Activated naive CD4-positive, alpha-beta T cell treated with Interleukin-2 at 50 U/mL for 16 hours (primary cell): ENCODE measurements around the gene IKZF5.

Experiments used
- DNase-seq: peaks from one replicate; pipeline ENCODE4 v3.0.0-alpha.2; 2020

IKZF5 gene

DNA sequence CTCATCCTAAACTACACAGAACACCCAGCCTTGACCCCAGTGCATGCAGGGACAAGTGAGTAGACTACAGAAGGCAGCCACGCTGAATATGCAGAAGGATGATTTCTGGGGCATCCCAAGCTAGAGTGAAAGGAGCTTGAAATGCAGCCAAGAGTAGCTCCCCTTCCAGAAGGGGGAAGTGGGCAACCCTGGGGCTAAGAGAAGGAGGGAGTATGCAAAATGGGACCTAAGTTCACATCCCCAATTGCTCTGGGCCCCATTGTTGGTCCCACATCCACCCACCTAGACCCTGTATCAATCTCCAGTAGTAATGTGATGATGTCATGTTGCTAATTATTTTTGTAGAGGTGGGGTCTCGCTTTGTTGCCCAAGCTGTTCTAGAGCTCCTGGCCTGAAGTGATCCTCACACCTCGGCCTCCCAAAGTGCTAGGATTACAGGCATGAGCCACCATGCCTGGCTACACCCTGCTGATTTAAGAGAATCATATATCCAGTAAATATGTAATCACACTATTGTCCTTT, 34.0 kb downstream of the IKZF5 start:
- no peak for DNase-seq

DNA sequence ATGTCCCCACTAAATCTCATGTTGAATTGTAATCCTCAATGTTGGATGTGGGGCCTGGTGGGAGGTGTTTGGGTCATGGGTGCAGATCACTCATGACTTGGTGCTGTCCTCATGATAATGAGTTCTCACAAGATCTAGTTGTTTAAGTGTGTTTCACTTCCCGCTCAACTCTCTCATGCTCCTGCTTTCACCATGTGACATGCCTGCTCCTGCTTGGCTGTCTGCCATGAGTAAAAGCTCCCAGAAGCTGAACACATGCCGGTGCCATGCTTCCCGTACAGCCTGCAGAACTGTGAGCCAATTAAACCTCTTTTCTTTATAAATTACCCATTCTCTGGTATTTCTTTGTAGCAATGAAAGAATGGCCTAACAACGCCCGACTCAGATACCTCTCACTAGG, 34.6 kb downstream of the IKZF5 start:
- no peak for DNase-seq

DNA sequence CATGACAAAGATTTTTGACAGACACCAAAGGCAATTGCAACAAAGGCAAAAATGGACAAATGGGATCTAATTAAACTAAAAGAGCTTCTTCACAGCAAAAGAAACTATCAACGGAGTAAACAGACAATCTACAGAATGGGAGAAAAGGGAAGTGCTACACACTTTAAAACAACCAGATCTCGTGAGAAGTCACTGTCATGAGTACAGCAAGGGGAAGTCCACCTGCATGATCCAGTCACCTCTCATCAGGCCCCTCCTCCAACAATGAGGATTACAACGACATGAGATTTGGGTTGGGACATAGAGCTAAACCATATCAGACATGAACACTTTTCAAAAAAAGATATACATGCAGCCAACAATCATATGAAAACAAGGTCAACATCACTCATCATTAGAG, 39.9 kb downstream of the IKZF5 start:
- DNase-seq: no peak

DNA sequence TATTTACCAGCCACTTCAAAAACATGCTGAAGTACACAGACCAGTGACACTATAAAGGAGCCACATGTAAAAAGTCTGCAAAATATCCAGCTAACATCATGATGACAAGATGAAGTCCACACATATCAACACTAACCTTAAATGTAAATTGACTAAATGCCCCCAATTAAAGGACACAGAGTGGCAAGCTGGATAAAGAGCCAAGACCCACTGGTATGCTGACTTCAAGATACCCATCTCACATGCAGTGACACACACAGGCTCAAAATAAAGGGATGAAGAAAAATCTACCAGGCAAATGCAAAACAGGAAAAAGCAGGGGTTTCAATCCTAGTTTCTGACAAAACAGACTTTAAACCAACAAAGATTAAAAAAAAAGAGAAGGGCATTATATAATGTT, 41.7 kb downstream of the IKZF5 start:
- DNase-seq: no peak

DNA sequence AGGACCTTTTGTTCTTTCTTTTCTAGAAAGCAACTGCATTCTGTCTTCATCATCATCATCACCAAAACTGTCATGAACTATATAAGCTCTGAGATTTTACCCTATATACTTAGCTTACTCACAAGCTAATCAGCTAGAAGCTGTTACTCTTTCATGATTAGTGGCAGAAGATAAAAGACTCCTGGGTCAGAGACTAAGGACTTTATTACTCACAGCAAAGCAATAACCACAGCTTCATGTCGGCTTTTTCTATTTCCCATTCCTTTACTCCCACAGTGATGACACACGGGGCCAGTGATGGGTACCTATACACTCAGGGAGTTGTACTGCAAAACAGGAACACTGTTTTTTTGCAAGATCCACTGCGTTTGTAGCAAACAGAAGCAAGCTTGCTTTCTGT, 46.2 kb downstream of the IKZF5 start:
- no peak for DNase-seq

DNA sequence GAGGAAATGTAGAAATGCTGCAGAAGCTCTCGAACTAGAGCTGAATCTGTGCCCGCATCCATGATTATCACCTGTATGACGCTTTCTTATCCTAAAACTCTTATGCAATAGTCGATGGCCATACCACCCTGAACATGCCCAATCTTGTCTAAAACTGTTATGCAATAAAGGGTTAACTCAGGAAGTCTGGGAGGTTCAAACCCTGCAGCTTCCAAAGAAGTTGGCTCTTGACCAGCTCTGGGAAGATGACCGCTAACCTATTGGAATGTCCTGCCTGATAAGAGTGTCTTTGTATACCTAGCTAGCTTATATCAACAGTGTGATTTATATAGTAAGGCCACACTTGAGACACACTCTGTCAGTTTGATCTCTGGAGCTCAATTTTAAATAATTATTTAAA, 51.1 kb downstream of the IKZF5 start:
- no peak for DNase-seq

DNA sequence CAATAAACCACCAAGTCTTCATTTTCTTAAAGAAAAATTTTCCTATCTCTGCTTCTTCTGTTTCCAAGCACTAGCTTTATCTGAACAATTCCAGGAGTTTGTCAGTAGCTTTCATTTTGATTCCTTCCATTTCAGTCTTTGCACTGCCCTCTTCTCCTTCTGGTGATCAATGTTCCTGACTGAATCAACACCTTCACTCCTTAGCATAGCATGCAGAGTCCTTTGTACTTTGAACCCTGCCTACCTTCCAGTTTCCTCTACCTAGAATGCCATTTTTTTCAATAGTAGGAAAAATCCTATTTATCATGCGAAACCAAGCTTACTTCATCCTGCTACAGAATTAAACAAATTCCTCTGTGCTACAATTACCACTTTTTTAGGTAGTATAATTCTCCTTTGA, 52.7 kb downstream of the IKZF5 start:
- DNase-seq: no peak

DNA sequence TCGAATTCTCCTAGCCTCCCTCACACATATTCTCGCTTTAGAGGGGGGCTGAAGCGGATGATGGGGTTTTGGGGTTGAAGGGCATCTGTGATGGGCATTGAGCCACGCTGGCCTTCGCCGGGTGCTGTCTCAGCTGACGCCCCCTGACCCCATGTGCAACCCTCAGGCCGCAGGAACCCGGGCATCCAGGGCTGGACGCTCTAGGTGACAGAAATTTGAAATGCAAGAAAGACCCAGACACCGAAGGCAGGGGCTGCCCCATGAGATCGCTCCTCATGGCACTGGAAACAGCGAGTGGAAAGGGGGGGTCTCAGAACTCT, 53.9 kb downstream of the IKZF5 start:
- DNase-seq: no peak

DNA sequence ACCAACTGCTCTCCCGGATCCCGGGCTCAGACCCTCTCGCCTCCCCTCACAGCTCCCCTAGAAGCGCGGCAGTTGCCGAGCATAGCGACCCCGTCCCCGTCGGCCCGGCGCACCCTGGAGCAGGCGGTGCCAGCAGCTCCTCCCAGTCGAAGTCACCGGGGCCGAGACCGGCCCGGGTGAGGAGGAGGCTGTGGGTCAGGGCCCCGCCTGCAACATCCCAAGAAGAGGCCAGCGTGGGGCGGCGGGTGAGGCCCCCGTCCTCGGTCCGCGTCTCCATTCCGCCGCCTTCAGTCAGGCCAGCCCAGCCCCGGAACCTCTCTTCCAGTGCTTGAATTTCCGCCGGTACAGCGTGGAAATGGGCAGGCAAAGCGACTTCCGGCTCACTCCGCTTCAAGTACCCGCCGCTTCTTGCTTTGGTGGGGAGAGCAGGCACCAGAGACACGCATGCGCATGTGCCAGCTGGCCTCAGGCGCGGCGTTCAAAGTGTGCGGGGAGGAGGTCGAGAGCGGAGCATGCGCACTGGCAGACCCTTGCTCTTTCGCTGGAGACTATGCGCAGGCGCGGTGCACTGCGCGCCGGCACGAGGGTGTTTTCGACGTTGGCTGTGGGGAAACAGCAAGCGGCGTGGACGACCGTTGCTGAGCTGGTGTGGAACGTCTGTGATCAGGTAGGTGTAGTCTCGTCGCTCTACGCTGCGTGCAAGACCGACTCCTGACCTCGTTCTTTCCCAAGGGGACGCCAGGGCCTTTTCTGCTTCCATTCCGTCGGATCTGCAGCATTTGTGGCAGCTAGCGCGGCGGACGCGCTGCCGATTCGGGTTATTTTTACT, 54.5 kb downstream of the IKZF5 start, which contains the start of gene C10orf88:
C10orf88 (minus strand) TSS at position 326 of the 829 bp plus-strand sequence; CDS start at position 277, 49 bp downstream.
- peak; percentile 98 for DNase-seq

DNA sequence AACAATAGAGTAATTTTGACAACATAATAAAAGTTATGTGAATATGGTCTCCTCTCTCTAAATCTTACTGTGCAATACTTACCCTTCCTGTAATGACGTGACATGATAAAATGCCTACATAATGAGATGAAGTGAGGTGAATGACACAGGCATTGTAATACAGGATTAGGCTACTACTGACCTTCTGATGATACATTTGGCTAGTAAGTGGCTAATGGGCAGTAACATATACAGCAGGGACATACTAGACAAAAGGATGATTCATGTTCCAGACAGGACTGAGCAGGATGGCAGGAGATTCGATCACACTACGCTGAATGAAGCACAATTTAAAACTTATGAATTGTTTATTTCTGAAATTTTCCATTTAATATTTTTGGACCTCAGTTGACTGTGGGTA, 59.3 kb downstream of the IKZF5 start:
- no peak for DNase-seq
